Measurements from ENCODE around the gene IGF1R.

IGF1R gene

GRCh38 chr15:98703126-98703685 is 54.9 kb downstream of the IGF1R start:
- no peak for DNase-seq (ENCODE audit: low read depth in 1 of 2, low spot score in 1 of 2)

- no peak for DNase-seq (ENCODE audit: low read depth in 1 of 2, low spot score in 1 of 2)
Observed at GRCh38 chr15:98705070-98705469, 56.7 kb downstream of the IGF1R start.

- DNase-seq (ENCODE audit: low read depth in 1 of 2, low spot score in 1 of 2), result no peak
Observed at GRCh38 chr15:98706387-98706786, 58.0 kb downstream of the IGF1R start.

- DNase-seq (ENCODE audit: low read depth in 1 of 2, low spot score in 1 of 2), result no peak
Observed at GRCh38 chr15:98706986-98707385, 58.6 kb downstream of the IGF1R start.

- DNase-seq (ENCODE audit: low read depth in 1 of 2, low spot score in 1 of 2), result no peak
Observed at GRCh38 chr15:98708037-98708590, 59.8 kb downstream of the IGF1R start.

- no peak for DNase-seq (ENCODE audit: low read depth in 1 of 2, low spot score in 1 of 2)
Observed at GRCh38 chr15:98711810-98712209, 63.5 kb downstream of the IGF1R start.

GRCh38 chr15:98712845-98713584 is 64.7 kb downstream of the IGF1R start:
- DNase-seq (ENCODE audit: low read depth in 1 of 2, low spot score in 1 of 2), result no peak

- DNase-seq (ENCODE audit: low read depth in 1 of 2, low spot score in 1 of 2), result no peak
Observed at GRCh38 chr15:98713585-98714001, 65.3 kb downstream of the IGF1R start.

- no peak for DNase-seq (ENCODE audit: low read depth in 1 of 2, low spot score in 1 of 2)
Observed at GRCh38 chr15:98714922-98715321, 66.6 kb downstream of the IGF1R start.

- no peak for DNase-seq (ENCODE audit: low read depth in 1 of 2, low spot score in 1 of 2)
Observed at GRCh38 chr15:98715401-98715800, 67.1 kb downstream of the IGF1R start.

GRCh38 chr15:98715890-98716443 is 67.6 kb downstream of the IGF1R start:
- no peak for DNase-seq (ENCODE audit: low read depth in 1 of 2, low spot score in 1 of 2)

- DNase-seq (ENCODE audit: low read depth in 1 of 2, low spot score in 1 of 2), result no peak
Observed at GRCh38 chr15:98717371-98717770, 69.0 kb downstream of the IGF1R start.

- no peak for DNase-seq (ENCODE audit: low read depth in 1 of 2, low spot score in 1 of 2)
Observed at GRCh38 chr15:98717942-98718341, 69.6 kb downstream of the IGF1R start.

- no peak for DNase-seq (ENCODE audit: low read depth in 1 of 2, low spot score in 1 of 2)
Observed at GRCh38 chr15:98718426-98719136, 70.2 kb downstream of the IGF1R start.

- DNase-seq (ENCODE audit: low read depth in 1 of 2, low spot score in 1 of 2), result no peak
Observed at GRCh38 chr15:98719137-98719740, 70.9 kb downstream of the IGF1R start.

GRCh38 chr15:98720031-98720430 is 71.7 kb downstream of the IGF1R start:
- DNase-seq (ENCODE audit: low read depth in 1 of 2, low spot score in 1 of 2), result no peak

- DNase-seq (ENCODE audit: low read depth in 1 of 2, low spot score in 1 of 2), result no peak
Observed at GRCh38 chr15:98720577-98721565, 72.5 kb downstream of the IGF1R start.

- DNase-seq (ENCODE audit: low read depth in 1 of 2, low spot score in 1 of 2), result no peak
Observed at GRCh38 chr15:98722209-98722608, 73.9 kb downstream of the IGF1R start.

- DNase-seq (ENCODE audit: low read depth in 1 of 2, low spot score in 1 of 2), result no peak
Observed at GRCh38 chr15:98722645-98723044, 74.3 kb downstream of the IGF1R start.

- DNase-seq (ENCODE audit: low read depth in 1 of 2, low spot score in 1 of 2), result no peak
Observed at GRCh38 chr15:98723195-98723594, 74.9 kb downstream of the IGF1R start.

All from activated T-helper 1 cell treated with anti-CD3 and anti-CD28 coated beads, Interleukin-2, amount 50 U/mL, for 16 hours (primary cell).